TTC549 (cell line): ENCODE results near the gene SMYD4.
"Not testable (repeated sequence)": the region's sequence is repeated elsewhere in the genome, so short reads cannot be mapped to it uniquely, and the experiment has no call there.

Experiments used
- FAIRE-seq: peaks from 2 replicates; lab custom pipeline; 2012; peaks lifted over from hg19 to GRCh38; lab: Jason Lieb, UNC

The SMYD4 gene

GRCh38 chr17:1829592-1830257, at the start of gene SMYD4, which contains the start of gene RPA1:
Gene SMYD4, minus strand, starts transcription at chr17:1829902. Its CDS starts 1,908 bp downstream, at chr17:1827994.
Gene RPA1, plus strand, starts transcription at chr17:1830005. Its CDS starts 89 bp downstream, at chr17:1830094.
- FAIRE-seq, result no peak

GRCh38 chr17:1878419-1879121, 48.9 kb upstream of the SMYD4 start:
- FAIRE-seq, result no peak

GRCh38 chr17:1875597-1875996, 45.9 kb upstream of the SMYD4 start:
- FAIRE-seq, result no peak

DNA sequence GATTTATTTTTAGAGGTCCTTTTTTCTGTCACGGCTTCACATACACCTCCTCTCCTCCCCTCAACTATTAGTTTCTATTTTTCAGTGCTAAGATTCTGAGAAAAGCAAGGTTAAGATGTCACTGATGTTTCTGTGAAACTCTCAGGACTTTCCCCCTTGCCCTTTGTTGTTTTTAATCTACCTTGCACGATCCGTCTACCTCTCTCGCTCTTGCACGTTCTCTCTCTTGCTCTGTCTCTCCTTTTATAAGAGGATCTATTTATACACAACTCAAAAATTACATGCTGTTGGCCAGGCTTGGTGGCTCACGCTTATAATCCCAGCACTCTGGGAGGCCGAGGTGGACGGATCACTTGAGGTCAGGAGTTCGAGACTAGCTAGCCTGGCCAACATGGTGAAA, 43.7 kb upstream of the SMYD4 start:
- no peak for FAIRE-seq

- FAIRE-seq, result no peak
Observed at GRCh38 chr17:1872976-1873375, 43.3 kb upstream of the SMYD4 start.

GRCh38 chr17:1872254-1872653, 42.6 kb upstream of the SMYD4 start:
- no peak for FAIRE-seq

GRCh38 chr17:1871756-1872155, 42.1 kb upstream of the SMYD4 start:
- no peak for FAIRE-seq

- FAIRE-seq, result no peak
Observed at GRCh38 chr17:1870592-1870991, 40.9 kb upstream of the SMYD4 start.

DNA sequence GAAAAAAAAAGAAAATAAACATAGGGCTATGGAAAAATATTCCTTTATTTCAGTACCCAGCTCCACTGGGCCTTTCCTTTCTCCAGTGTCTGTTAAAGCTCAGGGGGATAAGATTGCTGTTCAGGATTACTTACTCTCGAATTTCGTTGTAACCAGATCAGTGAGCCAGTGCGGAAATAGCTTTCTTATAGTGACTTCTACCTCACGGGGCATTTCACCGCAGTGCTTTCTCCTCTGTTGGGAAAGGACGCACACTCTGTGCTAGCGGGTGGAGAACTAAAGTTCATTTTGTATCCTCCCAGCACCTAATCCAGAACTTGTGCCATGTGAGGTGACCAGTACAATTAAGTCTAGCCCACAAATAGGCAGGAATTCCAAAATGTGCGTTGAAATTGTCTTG, 38.4 kb upstream of the SMYD4 start:
- no peak for FAIRE-seq

GRCh38 chr17:1867307-1867706, 37.6 kb upstream of the SMYD4 start:
- no peak for FAIRE-seq

GRCh38 chr17:1865252-1866037, 35.7 kb upstream of the SMYD4 start:
- FAIRE-seq, result peak; percentile 73

DNA sequence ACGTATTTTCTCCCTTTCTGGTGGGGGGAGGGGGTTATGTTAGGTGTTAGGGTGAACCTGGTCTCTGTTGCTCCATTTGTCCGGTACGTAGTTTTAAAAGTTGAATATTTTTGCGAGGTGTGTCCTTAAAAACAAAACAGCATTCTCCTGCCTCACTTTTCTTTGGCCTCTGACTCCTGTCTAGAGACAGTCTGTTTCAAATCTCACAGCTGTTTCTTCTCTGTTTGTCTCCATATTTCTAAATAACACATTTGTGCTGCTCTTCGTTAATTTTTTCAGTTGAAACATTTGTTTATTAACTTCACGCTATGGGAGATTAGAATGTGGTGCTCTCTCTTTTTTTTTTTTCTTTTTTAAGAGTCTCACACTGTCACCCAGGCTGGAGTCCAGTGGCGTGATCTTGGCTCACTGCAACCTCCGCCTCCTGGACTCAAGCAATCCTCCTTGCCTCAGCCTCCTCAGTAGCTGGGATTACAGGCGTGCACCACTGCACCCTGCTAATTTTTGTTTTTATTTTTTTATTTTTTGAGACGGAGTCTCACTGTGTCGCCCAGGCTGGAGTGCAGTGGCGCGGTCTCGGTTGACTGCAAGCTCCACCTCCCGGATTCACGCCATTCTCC, 31.8 kb upstream of the SMYD4 start:
- no peak for FAIRE-seq

GRCh38 chr17:1860978-1861377, 31.3 kb upstream of the SMYD4 start:
- FAIRE-seq, result no peak

GRCh38 chr17:1856462-1856861, 26.8 kb upstream of the SMYD4 start:
- not testable (repeated sequence) for FAIRE-seq

- FAIRE-seq, result no peak
Observed at GRCh38 chr17:1853698-1854097, 24.0 kb upstream of the SMYD4 start.

- FAIRE-seq, result no peak
Observed at GRCh38 chr17:1852327-1852726, 22.6 kb upstream of the SMYD4 start.

GRCh38 chr17:1847191-1847590, 17.5 kb upstream of the SMYD4 start:
- no peak for FAIRE-seq

DNA sequence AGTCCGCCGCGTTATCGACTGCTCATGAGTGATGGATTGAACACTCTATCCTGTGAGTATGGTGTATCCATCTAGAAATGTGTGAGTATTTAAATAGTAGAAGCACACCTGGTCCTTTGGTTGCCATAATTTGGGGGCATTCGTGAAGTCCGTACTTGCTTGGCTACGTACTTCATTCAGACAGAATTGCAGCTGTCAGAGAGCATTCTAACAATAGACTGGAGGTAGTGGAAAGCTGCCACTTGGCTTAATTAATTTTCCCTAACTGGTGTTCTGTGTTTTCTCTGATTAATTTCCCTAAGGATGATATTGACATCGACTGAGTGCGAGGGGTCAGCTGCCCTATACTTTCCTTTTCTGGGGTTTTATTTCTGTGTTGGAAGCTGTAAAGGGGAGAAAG, 14.2 kb upstream of the SMYD4 start:
- FAIRE-seq, result no peak

DNA sequence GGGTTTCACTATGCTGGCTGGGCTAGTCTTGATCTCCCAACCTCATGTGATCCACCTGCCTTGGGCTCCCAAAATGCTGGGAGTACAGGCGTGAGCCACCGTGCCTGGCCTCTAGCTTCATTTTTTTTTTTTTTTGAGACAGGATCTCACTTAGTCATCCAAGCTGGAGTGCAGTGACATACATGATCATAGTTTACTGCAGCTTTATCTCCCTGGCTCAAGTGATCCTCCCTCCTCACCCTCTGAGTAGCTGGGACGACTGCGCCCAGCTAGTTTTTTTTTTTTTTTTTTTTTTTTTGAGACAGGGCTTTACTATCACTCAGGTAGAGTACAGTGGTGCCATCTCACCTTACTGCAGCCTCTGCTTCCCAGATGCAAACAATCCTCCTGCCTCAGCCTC, 9.8 kb upstream of the SMYD4 start:
- no peak for FAIRE-seq

DNA sequence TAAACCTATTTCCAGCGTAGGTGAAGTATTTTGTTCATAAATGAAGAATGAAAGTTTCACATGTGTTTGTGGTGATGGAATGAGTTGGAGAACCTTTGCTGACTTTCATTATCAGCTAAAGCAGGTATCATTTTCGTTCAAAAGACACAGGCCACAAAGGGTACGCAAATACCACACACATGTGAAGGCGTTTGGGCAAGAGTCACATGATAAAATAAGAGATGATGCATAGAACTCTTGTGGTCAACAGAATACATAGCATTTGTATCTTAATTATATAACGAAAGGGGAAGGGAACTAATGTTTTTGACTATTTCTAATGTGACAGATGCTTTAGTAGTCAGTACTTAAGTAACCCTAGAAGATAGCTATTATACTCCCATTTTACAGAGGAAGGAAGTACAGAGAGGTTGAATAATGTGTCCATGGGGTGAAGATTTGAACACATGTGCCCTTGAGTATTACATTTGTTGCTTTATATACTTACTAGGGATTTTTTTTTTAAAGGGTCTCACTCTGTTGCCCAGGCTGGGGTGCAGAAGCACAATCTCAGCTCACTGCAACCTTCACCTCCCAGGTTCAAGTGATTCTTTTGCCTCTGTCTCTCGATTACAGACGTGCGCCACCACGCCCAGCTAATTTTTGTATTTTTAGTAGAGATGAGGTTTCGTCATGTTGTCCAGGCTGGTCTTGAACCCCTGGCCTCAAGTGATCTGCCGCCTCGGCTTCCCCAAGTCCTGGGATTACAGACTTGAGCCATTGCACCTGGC, 4.9 kb upstream of the SMYD4 start:
- no peak for FAIRE-seq

GRCh38 chr17:1830288-1830687, 586 bp upstream of the SMYD4 start:
- FAIRE-seq, result no peak

DNA sequence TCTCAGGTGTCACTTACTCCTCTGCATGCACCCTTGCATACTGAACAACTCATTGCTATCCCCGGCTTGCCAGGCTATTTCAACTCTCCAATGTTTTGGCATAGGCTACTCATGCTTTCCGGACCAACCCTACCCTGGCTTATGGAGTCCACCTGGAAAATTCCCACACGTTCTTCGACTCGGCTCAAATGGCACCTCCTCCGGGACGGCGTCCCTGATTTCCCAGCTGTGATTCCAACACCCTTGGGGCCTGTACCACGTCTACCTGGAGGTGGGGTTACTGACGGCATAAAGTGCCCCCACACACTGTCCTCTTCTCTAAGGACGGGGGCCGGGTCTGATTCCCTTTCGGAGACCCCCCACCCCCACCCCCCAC, 498 bp downstream of the SMYD4 start:
- FAIRE-seq, result no peak
